ENCODE measurements around the gene STOX1.

DNA sequence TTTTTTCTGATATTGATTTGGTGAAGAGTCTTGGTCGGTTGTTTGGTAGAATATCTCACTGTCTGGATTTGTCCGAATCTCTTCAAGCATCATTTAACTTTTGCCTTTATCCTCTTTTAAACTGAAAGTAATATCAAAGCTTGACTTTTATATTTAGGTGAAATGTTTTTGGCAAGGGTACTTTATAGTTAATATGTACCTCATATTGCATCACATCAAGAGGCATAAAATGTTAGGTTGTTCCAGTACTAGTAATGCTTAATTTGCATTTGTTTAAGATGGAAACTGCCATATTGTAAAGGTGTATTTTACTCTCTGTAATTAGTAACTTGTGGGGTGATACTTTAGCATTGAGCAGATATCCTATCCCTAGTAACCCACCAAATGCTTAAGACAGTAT lies 111.6 kb downstream of the STOX1 start:
- TF ChIP-seq, protein P1, sequence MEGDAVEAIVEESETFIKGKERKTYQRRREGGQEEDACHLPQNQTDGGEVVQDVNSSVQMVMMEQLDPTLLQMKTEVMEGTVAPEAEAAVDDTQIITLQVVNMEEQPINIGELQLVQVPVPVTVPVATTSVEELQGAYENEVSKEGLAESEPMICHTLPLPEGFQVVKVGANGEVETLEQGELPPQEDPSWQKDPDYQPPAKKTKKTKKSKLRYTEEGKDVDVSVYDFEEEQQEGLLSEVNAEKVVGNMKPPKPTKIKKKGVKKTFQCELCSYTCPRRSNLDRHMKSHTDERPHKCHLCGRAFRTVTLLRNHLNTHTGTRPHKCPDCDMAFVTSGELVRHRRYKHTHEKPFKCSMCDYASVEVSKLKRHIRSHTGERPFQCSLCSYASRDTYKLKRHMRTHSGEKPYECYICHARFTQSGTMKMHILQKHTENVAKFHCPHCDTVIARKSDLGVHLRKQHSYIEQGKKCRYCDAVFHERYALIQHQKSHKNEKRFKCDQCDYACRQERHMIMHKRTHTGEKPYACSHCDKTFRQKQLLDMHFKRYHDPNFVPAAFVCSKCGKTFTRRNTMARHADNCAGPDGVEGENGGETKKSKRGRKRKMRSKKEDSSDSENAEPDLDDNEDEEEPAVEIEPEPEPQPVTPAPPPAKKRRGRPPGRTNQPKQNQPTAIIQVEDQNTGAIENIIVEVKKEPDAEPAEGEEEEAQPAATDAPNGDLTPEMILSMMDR (conservative IDR thresholded peaks at IDR 0.05; ENCODE audit: low read depth, low read length), result no peak
- TF ChIP-seq EZH2phosphoT487 (IDR thresholded peaks at IDR 0.05; ENCODE audit: borderline replicate concordance, low read length) (no peak), EZH2 (IDR thresholded peaks at IDR 0.05; ENCODE audit: low read length, unreplicated experiment) (no peak)

All from PC-3 (cell line).